OCI-LY7 (cell line): ENCODE results near the gene CDK5RAP3. TPM values are rescaled to one million over a fixed set of nuclear protein-coding genes. Genes with fewer than 3 reads are reported as not detected.
A peak's percentile ranks its signal among the peaks of the same experiment; 100 is the strongest.

Experiments used
- BruUV-seq: library from RNA; stranded (reverse); fragments of 400-500 nt; replicated peaks from 2 replicates; lab custom pipeline; 2021; lab: Mats Ljungman, UMichigan
- CTCF ChIA-PET: fragments of 300-600 bp; sonication (Branson Sonifier 250); formaldehyde crosslinking; loops from one replicate; lab custom pipeline; 2022; ENCODE audit warnings: antibody characterized with exemption; ENCODE audit not compliant: unreplicated experiment; lab: Charles Lee
- POLR2A ChIA-PET: fragments of 300-600 bp; sonication (Branson Sonifier 250); formaldehyde crosslinking; loops from one replicate; lab custom pipeline; 2022; ENCODE audit warnings: antibody characterized with exemption; lab: Charles Lee
- DNase-seq: peaks from one replicate; pipeline ENCODE4 v3.0.0-alpha.2; 2015; ENCODE audit warnings: low spot score
- H2AFZ ChIP-seq: fragments of 200-600 bp; sonication (generic), shearing (Covaris generic); 2 replicates; pipeline ENCODE4 v1.6.1; 2014; ENCODE audit warnings: mild to moderate bottlenecking, antibody characterized with exemption, low read length, moderate library complexity
- H3K27ac ChIP-seq: fragments of 200-600 bp; sonication (generic); 2 replicates; pipeline ENCODE4 v1.5.1; 2014; ENCODE audit warnings: mixed run types, low read depth, mild to moderate bottlenecking, moderate library complexity, low read length, inconsistent platforms; ENCODE audit not compliant: poor library complexity, severe bottlenecking
- H3K36me3 ChIP-seq: fragments of 200-600 bp; sonication (generic); 2 replicates; pipeline ENCODE4 v1.6.1; 2014; ENCODE audit warnings: mild to moderate bottlenecking, antibody characterized with exemption, low read length, moderate library complexity, mixed read lengths; ENCODE audit not compliant: insufficient read depth
- H3K4me1 ChIP-seq: fragments of 200-600 bp; sonication (generic); 2 replicates; pipeline ENCODE4 v1.5.1; 2014; ENCODE audit warnings: mild to moderate bottlenecking, low read length; ENCODE audit not compliant: insufficient read depth, poor library complexity, severe bottlenecking
- H3K4me2 ChIP-seq: fragments of 200-600 bp; sonication (generic); 2 replicates; pipeline ENCODE4 v1.6.1; 2014; ENCODE audit warnings: mild to moderate bottlenecking, low read length
- H3K4me3 ChIP-seq: fragments of 200-600 bp; sonication (generic); 2 replicates; pipeline ENCODE4 v1.5.1; 2014; ENCODE audit warnings: mild to moderate bottlenecking, low read depth, low read length; ENCODE audit not compliant: poor library complexity, severe bottlenecking
- H3K79me2 ChIP-seq: fragments of 200-600 bp; sonication (generic); 2 replicates; pipeline ENCODE4 v1.6.1; 2016; ENCODE audit warnings: low read depth, mild to moderate bottlenecking, low read length, moderate library complexity, mixed read lengths; ENCODE audit not compliant: insufficient read depth
- H3K9me2 ChIP-seq: fragments of 200-600 bp; sonication (generic); 2 replicates; pipeline ENCODE4 v1.6.1; 2016; ENCODE audit warnings: mild to moderate bottlenecking, low read length, mixed read lengths; ENCODE audit not compliant: insufficient read depth
- H3K9me3 ChIP-seq: fragments of 200-600 bp; sonication (generic); 2 replicates; pipeline ENCODE4 v1.6.1; 2014; ENCODE audit warnings: mild to moderate bottlenecking, mixed run types, low read length, mixed read lengths
- H4K20me1 ChIP-seq: fragments of 200-600 bp; sonication (generic); 2 replicates; pipeline ENCODE4 v1.6.1; 2014; ENCODE audit warnings: mild to moderate bottlenecking, antibody characterized with exemption, low read length, moderate library complexity, mixed read lengths; ENCODE audit not compliant: insufficient read depth
- CTCF ChIP-seq: fragments of 200-600 bp; sonication (generic); conservative IDR thresholded peaks from 2 replicates; pipeline ENCODE4 v1.5.1; 2014; ENCODE audit warnings: mild to moderate bottlenecking, antibody characterized with exemption, low read length, moderate library complexity, mixed read lengths
- EZH2phosphoT487 ChIP-seq: fragments of 200-600 bp; sonication (generic); IDR thresholded peaks from 2 replicates; pipeline ENCODE4 v1.6.1; 2018; ENCODE audit warnings: low read depth, borderline replicate concordance, mild to moderate bottlenecking, mixed run types, antibody characterized with exemption, low read length, moderate library complexity, mixed read lengths
- intact Hi-C: fragments of 100-400 bp; cut with micrococcal nuclease; formaldehyde crosslinking; loops from one replicate; pipeline ENCODE4 v1.10.0; 2022; ENCODE audit not compliant: unreplicated experiment
- total RNA-seq, 2 experiments: library from RNA; depleted of rRNA in 1 of 2; stranded (reverse); fragments of >200 nt in 1 of 2; shearing (Covaris generic) in 1 of 2; gene quantifications; 2 replicates each; pipeline ENCODE4 v1.2.3, GENCODE V29; 2014 to 2022

CDK5RAP3 gene
- total RNA-seq, 2 experiments from 2014 or later = 241 to 256 TPM

GRCh38 chr17:47942568-47942967 lies 28.3 kb upstream of the CDK5RAP3 start:
- Histone ChIP-seq H2AFZ (peak overlapping the region; percentile 75; the same call in 1 of the 2 replicates), H3K27ac (peak overlapping the region; percentile 41)
- POLR2A ChIA-PET = interaction anchor here (0.6 kb wide), 1 partner anchor 13 kb away, joined by 3 read pairs; no protein-coding TSS in a partner anchor

GRCh38 chr17:47945080-47945479 lies 25.8 kb upstream of the CDK5RAP3 start:
- Histone ChIP-seq H3K36me3 (peaks cover 42% of the 10 kb centered on the region), H3K4me1 (peaks cover 58% of the 10 kb centered on the region), H3K79me2 (peaks cover 20% of the 10 kb centered on the region), H3K9me2 (no peaks in the 10 kb centered on the region), H3K27ac (peak overlapping the region; percentile 42), H3K4me2 (peak overlapping the region; percentile 38), H2AFZ (no peak overlapping the region), H3K9me3 (no peaks in the 10 kb centered on the region), H4K20me1 (no peaks in the 10 kb centered on the region), H3K4me3 (no peak overlapping the region)
- ChIA-PET CTCF (no interaction called here), POLR2A (interaction anchor here (0.6 to 1.5 kb wide), 2 partner anchors 25 to 962 kb away, joined by 3 to 4 read pairs; partner anchors contain the start of gene CDK5RAP3)
- intact Hi-C loops = no loop called here
- DNase-seq = peak; percentile 22
- no TSS peak for BruUV-seq
- TF ChIP-seq CTCF = no peak
- no peak for TF ChIP-seq EZH2phosphoT487

More at GRCh38 chr17:47942568-47942967, 28.3 kb upstream of the CDK5RAP3 start:
- Histone ChIP-seq H3K36me3 (peaks cover 27% of the 10 kb centered on the region), H3K9me3 (no peaks in the 10 kb centered on the region), H3K4me1 (peaks cover 44% of the 10 kb centered on the region), H3K4me3 (peak overlapping the region; percentile 84), H4K20me1 (no peaks in the 10 kb centered on the region), H3K9me2 (no peaks in the 10 kb centered on the region), H3K79me2 (peaks cover 20% of the 10 kb centered on the region), H3K4me2 (peak overlapping the region; percentile 98)
- TF ChIP-seq CTCF (no peak), EZH2phosphoT487 (no peak)
- BruUV-seq = no TSS peak
- intact Hi-C loops = no loop called here
- CTCF ChIA-PET = interaction anchor here (0.5 kb wide), 1 partner anchor 106 kb away, joined by 4 read pairs; the partner anchor contains the start of gene NFE2L1
- no peak for DNase-seq
